ENCODE data around the gene STXBP6.

STXBP6 gene

DNA sequence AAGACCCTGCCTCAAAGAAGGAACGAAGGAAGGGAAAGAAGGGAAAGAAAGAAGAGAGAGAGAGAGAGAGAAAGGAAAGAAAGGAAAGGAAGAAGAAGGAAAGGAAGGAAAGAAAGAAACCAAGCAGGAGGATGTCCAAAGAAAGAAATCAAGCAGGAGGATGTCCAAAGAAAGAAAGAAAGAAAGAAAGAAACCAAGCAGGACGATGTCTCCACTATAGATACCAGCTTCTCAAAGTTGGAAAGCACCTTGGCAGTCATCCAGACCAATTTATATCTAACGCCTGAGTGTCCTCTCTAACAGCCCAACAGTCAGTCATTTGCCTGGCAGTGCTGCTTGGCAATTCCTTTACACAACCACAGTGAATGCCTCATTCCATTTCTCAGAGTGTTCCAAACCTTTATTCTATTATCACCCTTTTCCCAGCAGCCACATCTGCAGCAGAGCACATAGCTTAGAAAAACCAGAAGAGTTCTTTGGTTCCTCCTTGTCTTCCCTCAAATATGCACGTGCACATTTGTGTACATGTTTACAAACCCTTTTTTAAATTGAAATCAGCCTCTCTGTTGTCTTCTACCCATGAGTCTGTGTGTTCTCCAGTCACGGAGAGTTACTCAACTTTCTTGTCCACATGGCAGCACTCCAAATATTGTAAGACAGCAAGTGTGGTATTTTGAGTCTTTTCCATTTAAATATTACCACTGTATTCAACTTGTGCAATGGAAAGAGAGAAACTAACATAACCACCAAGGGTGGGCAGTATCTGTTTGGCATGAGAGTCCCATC, 138.4 kb downstream of the STXBP6 start:
- DNase-seq: no peak

DNA sequence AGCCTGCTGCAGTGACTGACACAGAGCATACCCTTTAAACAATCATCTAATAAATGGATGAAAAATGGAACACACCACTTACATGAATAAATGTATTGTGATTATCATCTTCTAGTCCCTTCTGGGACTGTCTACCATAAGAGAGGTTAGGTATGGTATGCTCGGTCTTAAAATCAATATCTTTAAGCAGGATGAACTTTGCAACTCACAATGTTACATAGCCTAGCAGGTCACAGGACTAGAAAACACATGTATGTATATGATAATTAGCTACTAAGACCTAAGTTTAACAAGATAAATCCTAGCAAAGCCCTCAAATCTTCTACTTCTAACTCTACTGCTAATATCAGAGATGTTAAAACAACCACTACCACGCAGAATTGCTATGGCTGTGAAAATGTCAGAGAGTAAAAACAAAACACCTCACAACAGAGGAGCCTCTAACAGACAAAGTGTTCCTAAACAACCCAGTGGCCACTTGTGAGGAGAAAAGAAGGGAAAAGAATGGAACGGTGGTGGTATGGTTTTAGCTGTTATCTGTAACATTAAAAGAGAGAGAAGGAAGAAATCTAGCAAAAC, 139.4 kb downstream of the STXBP6 start:
- no peak for DNase-seq

DNA sequence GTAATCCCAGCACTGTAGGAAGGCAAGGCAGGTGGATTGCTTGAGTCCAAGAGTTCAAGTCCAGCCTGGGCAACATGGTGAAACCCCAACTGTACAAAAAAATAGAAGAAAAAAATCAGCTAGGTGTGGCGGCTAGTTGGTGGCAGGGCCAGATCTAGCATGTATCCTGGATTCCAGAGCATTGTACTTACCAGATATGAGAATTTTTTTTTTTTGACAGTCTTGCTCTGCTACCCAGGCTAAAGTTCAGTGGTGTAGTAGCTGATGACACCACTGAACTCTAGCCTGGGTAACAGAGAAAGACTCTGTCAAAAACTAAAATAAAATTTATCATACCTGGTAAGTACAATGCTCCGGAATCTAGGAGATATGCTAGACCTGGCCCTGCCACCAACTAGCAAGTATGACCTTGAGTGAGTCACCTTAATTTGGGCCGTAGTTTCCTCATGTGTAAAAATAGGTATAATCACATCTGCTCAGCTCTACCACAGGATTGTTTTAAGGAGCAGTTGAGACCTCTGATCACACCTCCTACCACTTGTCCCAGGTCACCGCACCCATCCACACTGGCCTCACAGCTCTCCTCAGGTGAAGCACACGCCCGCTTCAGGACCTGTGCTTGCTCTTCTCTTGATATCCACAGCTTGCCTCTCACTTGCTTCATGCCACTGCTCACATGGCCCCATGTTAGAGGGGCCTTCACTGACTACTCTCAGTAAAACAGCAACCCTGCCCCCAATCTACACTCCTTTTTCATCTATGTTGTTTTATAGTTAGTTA, 140.2 kb downstream of the STXBP6 start:
- DNase-seq: no peak

DNA sequence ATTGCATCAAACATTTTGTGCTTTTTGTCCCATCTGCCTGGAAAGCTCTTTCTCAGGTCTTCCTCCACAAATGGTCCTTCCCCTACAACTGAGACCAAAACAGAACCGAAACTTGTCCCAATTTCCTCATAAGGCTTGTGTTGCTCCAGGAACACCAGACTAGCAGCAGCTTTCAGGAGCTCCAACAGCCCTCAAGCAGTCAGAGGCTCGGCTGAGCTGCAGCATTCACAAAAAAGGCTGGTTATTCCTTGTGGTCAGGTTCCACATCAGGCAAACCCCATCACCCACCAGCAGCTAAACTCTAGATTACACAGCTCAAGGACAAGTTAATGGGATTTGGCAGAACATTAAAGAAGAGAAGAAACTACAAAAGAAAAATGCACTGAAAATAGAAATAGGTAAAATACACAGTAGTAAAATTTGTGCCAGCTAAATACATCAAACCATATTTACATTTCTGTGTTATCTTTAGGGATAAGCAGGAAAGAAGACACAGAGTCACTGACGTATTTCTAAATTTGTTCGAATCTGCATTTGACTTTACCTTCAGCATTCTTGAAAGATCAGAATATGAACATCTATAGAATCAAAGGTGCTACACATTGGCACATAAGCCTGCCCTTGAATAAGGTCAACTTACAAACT, 141.2 kb downstream of the STXBP6 start:
- no peak for DNase-seq

DNA sequence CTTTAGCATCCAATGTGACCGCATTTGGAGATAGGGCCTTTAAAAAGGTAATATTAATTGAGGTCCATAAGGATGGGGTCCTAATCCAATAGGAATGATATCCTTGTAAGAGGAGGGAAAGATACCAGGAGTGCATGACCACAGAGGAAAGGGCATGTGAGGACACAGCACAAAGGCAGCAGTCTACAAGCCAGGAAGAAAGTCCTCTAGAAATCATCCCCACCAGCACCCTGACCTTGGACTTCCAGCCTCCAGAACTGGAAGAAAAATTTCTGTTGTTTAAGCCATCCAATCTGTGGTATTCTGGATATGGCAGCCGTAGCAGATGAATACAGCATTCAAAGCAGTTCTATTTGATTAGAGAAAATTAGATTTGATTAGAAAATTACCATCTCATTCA, 145.4 kb downstream of the STXBP6 start:
- no peak for DNase-seq

DNA sequence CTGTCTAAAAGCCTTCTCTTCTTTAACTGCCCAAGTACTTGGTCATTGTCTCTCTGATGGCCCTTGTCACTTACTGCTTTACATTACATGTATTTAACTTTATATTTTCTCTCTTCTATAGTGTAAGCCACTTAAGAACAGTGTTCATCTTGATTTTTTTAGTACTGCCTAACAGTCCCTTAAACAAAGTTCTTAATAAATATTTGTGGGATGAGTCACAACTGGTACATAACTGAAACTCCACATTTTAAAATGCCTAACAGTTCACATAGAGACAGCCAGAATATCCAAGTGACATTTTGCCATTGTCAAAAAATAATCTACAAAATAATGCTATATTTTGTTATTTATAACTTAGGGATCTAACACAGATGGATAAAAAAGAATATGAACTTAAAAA, 146.6 kb downstream of the STXBP6 start:
- no peak for DNase-seq

DNA sequence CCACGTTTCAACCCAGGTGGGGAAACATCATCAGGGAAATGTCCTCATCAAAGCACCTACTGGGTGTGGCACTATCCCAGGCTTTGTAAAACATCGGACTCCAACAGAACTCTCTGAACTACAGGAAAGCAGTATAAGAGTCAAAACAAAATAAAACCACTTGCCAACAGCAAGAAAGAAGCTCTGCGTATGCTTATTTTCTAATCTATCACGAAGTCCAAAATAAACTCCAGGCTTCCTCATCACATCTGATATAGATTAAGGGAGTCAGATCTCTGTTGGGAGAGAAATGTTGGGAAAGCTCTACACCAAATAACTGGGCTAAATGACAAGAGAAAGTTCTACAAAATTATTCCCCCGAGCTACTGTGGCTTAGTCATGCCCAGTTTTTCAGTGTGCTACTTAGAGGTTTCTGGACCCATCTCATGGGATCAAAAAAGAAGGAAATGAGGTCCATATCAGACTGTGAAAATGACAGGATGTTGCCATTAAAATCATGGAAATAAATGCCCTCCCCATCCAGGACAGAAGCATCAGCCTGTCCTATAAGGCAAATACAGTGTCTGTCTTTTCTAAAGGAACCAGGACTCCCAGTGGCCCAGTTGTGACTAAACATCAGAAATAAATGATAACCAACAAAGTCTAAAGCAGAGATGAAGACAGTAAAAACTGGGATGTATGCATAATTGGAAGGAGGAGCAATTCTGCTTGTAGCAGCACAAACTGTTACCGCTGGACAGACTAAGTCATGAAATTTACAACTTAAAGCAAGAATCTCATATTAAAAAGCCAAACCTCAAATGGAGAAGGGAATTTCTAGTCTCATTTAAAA, 149.5 kb downstream of the STXBP6 start:
- no peak for DNase-seq

DNA sequence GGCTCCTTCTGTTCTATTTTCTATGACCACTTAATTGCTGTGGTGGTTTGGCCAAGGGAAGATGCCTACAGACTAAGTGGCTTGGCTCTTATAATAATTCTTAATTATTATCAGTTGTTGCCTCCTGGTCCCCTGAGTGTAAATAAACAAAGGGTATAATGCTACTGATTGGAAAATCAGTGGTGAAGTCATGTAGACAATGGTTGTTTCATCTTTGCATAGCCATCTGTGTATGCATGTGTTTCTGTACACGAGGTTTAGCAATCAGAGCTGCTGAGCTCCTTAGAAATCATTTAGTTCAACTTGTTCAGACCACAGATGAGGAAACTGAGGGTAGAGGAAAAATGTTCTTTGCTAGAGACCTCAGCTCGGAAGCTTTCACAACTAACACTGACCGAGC, 152.2 kb downstream of the STXBP6 start:
- DNase-seq: no peak

DNA sequence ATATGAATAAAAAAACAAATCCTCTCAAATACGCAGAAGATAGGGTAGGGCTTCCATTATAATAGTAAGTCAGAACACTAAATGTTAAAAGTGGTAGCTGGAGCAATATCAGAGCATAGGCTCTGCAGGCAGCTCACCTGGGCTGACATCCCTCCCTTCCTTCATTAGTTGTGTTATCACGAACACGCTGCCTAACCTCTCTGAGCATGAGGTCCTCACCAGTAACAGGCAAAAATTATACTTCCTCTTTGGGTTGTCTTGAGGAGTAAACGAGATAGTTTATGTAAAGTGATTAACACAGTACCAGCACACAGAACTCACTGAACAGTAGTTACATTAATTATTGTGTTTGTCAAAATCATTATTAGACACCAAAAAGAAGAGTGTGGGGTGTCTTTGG, 154.3 kb downstream of the STXBP6 start:
- no peak for DNase-seq

DNA sequence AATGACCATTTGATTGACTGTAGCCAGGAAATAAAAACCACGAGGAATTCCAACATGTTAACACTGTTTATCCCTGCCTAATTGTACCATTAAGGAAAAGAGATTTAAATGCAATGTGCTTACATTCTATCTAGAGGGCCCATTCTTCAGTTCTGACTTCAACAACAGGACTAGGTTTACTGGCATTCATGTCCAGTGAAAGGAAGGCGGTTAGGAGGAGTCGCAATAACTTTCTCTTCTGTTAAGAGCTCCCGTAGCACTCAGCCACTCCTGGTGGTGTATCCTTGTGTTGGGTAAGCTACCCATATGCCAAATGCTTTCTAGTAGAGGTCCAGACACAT, 154.7 kb downstream of the STXBP6 start:
- no peak for DNase-seq

DNA sequence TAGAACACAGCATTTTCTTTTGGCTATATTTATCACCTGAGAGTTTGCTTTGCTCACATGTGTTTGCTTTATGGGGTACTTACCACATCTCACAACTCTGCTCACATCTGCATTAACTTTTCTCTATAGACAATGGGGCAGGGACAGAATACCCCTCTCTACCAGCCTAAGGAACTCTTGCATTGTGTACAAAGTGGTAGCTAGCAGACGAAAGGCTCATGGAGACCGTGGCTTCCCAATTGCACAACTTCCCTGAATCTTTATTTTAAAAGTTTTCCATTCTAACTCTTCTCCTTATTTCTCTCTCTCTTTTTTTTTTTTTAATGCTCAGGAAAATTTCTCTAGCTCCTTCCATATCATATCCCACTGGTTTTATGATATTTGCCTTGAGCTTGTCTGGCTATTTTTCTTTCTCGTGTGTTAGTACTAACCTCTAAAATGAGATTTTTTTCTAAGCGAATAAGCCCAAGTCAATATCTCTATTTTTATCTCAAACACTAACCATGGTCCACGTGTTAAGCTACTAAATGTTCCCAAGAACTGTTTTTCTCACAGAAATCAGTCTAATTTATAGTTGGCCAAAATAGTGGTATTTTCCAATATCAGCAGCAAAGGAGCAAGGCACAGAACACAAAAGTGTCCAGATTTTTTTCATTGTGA, 155.2 kb downstream of the STXBP6 start:
- DNase-seq: no peak

DNA sequence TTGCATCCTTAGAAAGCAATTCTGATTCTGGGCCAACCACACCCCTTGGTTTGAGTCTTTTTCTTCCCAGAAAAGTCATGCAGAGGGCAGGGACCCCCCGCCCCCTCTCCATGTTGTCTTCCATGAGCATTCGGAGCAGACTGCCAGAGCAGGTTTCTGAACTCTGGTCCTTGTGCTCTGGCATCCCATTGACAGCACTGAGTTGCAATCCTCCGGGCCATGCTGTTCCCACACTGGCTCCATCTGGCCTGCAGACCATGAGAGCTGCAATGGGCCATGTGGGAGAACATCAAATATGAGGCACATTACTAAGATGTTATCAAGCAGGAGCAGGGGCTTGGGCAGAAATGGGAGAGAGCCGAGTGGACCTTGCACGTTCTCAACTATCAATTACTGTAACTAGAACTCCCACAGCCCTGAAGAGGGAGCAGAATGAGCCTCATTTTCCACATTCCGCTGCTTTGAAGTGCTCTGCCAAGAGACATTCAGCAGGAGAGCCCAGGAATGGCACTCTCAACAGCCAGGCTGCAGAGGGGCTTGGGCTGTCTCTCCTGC, 157.4 kb downstream of the STXBP6 start:
- no peak for DNase-seq

DNA sequence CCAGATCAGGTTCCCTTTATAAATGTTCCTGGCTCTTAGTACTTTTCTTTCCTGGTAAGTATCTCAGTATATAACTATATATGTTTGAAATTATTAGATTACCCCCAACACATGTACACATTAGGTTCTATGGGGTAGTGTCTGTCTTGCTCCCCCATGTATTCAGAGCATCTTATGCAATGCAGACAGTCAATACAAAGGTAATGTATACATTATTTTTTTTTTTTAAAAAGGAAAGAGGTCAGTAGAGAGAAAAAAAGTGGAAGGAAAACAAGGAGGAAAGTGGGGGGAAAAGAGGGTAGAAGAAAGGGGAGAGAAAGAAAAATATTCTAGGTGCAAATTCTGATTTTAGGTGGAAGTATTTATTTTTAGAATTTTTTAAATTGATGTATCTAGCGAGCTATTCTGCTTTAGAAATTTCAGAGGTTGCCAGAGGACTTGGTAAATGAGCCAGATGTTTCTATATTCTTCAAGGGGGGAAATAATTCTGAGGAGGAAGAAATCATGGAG, 157.9 kb downstream of the STXBP6 start:
- DNase-seq: no peak

DNA sequence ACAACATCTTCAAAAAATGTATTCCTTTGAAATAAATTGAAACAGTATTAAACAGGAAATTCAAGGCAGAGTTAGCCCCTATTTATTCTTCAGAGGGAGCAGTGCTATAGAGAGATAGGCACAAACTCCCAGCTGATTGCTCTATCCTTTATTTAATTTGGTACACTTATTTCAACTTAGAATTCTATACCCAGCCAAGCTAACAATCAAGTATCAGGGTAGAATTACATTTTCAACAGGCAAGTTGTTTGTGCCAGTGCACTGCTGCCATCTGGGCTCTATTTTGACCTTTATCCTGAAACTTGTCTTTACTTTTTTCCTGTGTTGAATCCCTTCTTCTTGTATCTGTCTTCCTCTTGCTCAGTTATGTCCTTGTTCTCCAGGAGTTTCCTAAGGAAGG, 159.2 kb downstream of the STXBP6 start:
- DNase-seq: no peak

DNA sequence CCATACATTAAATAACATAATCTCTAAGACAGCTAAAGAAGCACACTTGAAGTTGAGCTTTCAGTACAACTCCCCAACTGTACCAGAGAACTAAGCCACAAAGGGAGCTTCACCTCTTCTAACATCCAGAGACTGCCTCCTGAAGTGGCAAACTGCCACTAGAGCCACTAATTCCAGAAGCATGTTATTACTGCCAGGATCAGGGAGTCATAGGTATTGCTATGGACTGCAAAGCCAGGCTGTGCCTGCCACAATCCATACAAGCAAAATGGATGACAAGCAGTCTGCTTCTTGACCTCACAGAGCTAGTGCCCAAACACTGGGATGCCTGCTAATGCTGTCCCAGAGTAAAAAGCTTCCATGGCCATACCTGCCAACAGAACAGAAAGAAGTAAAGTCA, 160.1 kb downstream of the STXBP6 start:
- no peak for DNase-seq

DNA sequence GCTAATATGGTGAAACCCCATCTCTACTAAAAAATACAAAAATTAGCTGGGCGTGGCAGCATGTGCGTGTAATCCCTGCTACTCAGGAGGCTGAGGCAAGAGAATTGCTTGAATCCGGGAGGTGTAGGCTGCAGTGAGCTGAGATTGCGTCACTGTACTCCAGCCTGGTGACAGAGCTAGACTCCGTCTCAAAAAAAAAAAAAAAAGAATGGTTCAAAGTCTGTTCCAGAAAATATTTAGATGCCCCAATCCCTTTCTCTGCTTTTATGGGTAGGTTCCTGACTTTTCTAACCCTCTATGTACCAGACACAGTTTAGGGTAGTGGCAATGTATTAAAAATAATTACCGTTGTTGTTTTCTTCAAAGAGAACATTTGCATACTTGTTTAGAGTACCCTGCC, 161.4 kb downstream of the STXBP6 start:
- no peak for DNase-seq

DNA sequence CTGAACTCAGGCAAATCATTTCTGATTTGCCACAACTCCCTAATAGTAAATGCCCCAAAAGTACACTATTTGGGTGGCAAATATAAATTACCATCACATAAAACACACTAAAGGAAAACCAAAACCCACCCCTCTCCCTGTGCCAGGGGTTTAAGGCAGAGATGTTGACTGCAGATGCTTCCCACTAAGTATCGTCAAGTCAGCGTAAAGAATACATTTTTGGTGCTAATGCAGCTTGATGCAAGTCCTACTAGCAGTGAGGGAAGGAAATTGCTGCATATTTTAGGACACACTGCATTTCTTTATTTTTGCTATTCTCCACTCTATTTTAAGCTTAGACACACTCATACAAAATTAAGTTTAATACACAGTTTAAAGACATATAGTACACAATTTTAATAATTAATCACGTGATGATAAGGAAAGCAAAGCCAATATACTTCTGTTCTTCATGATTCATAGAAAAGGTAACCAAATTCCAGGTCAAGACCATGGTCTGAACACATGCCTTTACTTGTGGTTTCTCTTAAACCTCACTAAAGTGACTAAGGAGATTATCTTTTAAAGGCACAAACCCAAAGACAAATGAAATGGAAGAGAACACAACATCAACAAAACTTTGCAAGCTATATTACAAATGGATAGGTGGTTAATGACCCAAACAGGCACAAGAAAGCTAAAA, 162.2 kb downstream of the STXBP6 start:
- DNase-seq: no peak

DNA sequence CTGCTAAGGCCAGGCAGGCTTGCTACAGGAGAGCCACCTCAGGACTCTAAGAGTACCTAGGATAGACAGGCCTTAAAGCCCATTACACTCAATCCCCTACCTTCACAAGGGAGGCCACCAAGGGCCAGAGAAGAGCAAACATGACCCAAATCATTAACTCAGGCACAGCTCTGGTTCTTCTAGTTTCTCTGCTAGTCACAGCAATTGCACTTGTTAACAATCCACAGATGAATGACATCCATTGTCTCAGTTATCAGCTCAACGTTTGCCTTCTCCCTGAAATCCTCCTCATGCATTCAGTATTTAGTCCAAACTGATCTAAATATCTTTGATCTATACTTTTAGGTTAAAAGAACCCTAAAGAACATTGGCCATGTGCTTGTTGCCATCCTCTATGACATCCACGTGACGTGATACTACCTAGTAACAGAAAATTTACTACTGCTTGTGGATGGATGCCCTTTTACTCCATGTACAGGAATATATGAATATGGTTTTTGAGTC, 164.5 kb downstream of the STXBP6 start:
- DNase-seq: no peak

DNA sequence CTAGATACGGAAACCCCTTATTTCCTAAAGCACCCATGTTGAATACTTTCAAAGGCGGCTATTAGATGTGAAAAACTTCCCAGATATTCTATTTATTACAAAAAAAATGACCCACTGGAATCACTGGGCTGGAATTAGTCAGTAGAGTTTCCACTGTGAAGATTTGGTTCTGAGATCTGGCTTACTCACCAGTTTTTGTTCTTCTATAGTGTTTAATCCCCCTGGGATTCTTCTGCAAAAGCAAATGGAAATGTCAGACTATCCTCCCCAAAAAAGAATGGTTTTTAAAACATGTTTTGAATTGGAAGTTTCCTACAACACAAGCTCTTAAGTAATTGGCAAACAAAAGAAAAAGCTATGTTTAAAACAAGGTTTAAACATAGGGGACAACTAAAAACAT, 166.4 kb downstream of the STXBP6 start:
- no peak for DNase-seq

DNA sequence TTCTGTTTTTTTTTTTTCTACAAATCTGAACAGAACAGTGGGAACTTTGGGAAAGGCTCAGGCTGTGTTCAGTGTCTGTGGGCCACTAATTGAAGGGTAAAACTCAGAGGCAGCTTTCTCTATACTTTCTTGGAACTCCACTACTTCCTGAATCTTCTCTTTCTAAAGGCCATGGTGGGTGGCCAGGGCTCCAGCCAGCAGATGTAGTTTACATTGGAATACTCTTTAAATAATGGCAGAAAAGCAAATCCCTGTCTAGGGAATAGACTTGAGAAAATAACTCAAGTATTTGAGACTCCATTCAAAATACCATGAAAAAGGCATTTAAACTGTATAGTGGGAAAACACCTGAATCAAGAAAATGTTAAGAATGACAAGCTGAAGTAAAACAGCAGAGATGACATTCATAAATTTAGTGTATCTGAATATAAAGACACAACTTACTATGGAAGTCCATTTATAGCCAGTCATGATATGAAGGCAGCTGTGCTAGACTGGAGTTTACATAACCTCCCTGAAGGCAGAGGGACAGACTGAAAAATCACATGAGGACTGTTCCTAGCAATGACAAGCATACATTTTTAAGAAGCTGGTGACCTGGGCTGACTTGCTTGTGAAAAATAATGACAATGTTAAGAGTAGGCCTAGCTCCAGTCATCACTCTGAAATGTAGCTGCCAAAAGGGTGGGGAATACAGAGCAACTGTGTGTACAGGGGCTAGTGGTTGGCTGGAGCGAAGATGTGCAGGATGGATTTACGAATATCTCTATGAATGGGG, 168.6 kb downstream of the STXBP6 start:
- DNase-seq: no peak

Measured in activated CD4-positive, alpha-beta T cell treated with anti-CD3 and anti-CD28 coated beads for 1 hour (primary cell).